ENCODE measurements around the gene CHIT1. TPM values are rescaled to one million over a fixed set of nuclear protein-coding genes. Genes with fewer than 3 reads are reported as not detected.

The CHIT1 gene
- total RNA-seq, 4 donors from 2014 or later: 0.49 to 244 (median 5.6) TPM

DNA sequence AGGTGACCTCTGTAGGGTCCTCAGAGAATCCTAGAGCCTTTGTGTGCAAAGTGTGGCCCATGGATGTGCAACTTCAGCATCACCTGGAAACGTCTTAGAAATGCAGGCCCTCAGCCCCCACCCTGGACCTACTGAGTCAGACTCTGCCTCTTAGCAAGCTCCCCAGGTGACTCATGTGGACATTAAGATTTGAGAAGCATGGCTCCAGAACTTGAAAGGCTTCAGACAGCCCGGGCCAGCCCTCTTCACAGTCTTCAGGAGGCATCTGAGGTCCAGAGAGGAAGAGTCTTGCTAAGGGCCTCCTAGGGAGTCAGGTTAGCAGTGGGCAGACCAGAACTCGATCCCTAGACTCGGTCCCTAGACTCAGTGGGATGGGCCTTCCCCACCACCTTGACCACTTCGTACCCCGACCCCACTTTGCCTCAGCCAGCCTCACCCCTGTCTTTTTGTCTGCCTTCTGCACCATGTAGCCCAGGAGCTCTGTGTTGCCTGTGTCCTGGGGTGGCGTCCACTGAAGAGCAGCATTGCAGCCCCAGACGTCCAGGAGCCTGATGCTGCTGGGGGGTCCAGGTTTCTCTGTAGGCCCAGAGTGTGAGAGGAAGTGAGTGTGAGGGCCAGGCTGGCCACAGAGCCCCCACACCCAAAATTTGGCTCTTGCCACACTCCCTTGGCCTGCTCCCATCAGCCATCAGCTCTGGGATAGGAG is 58.7 kb downstream of the CHIT1 start:
- TF ChIP-seq, protein P1, sequence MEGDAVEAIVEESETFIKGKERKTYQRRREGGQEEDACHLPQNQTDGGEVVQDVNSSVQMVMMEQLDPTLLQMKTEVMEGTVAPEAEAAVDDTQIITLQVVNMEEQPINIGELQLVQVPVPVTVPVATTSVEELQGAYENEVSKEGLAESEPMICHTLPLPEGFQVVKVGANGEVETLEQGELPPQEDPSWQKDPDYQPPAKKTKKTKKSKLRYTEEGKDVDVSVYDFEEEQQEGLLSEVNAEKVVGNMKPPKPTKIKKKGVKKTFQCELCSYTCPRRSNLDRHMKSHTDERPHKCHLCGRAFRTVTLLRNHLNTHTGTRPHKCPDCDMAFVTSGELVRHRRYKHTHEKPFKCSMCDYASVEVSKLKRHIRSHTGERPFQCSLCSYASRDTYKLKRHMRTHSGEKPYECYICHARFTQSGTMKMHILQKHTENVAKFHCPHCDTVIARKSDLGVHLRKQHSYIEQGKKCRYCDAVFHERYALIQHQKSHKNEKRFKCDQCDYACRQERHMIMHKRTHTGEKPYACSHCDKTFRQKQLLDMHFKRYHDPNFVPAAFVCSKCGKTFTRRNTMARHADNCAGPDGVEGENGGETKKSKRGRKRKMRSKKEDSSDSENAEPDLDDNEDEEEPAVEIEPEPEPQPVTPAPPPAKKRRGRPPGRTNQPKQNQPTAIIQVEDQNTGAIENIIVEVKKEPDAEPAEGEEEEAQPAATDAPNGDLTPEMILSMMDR (IDR thresholded peaks at IDR 0.05; ENCODE audit: low read depth): no peak

DNA sequence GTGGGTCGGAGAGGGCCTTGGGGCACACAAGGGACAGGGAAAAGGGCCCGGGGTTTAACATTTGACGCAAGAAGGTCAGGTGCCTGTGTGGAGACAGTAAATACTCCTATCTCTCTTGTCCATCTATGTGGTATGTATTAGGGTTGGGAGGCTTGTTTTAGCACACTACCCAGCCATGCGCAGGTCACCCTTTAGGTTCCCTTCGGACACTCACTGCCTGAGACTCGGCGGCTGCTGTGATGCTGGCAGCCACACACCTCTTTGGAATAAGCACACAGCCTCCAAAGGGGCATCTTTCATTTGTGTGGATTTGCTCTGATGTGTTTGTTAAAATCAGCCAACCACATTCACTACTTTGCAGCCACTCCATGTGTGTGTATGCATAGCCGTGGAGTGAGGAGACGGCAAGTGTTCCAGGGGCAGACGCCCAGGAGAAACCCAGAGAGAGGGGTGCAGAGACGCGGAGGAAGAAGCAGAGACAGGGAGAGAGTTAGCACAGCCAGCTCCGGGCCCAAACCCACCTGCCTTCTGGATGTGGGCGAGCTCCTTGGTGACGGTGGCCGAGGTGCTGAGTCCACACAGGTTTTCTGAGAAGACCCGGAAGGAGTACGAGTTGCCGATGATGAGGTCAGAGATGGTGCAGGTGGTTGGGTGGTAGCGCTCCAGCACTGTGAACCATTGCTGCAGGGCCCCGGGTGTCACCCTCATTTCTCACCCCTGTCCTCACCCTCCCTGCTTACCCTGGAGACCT is 59.5 kb downstream of the CHIT1 start:
- TF ChIP-seq, protein P1 (IDR thresholded peaks at IDR 0.05; ENCODE audit: low read depth): no peak

DNA sequence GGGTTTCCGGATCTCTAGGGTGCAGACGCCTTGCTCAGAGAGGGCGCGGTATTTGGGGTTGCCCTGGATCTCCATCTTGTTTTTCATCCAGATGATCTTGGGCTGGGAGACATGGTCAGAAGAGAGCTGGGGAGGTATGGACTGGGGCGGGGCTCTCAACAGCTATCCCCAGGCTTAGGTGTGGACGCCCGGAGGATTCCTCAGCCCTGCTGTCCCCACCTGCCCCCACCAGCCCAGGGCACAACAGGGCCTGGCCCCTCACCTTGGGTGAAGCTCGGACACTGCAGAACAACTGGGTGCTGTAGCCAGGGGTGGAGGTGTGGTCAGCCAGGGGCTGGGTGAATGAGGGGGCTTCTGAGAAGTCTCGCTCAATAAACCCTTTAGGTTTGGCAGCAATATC is 60.5 kb downstream of the CHIT1 start:
- TF ChIP-seq, protein P1 (IDR thresholded peaks at IDR 0.05; ENCODE audit: low read depth): no peak

DNA sequence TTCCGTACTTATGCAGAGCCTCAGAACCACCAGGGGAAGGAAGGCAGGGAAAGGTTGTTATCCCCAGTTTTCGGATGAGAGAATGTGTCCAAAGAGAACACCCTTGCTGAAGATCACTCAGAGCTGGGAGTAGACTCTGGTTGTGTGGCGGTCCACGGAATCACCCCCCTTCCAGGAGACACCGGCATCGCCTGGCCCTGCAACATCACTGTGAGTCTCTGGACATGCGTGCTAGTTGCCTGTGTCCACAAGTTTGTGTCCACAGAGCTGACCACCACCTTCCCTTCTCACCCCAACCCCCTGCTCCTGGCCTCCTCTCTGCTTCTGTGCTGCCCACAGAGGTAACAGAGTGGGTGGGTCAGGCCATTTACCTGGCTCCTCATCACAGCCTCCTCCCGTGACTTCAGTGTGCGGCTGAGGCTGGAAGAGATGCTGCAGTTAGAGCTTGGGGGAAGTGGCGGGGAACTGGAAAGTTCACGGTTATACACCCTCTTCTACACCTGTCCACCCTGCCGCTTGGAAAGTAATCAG is 61.2 kb downstream of the CHIT1 start:
- TF ChIP-seq, protein P1 (IDR thresholded peaks at IDR 0.05; ENCODE audit: low read depth): no peak

DNA sequence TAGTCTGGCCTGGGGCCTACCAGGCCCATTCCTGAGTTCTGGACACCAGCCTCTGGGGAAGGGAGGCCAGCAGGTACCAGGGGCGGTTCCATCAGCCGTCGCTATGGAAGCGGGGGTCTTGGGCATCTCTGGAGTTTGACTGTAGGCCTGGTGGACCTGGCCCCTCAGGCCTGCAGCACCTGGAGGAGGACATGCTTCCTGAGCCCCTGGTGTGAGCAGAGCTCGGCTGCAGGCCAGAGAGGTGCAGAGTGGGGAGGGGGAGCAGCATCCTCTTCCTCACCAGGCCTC is 61.6 kb downstream of the CHIT1 start:
- TF ChIP-seq, protein P1 (IDR thresholded peaks at IDR 0.05; ENCODE audit: low read depth): no peak

DNA sequence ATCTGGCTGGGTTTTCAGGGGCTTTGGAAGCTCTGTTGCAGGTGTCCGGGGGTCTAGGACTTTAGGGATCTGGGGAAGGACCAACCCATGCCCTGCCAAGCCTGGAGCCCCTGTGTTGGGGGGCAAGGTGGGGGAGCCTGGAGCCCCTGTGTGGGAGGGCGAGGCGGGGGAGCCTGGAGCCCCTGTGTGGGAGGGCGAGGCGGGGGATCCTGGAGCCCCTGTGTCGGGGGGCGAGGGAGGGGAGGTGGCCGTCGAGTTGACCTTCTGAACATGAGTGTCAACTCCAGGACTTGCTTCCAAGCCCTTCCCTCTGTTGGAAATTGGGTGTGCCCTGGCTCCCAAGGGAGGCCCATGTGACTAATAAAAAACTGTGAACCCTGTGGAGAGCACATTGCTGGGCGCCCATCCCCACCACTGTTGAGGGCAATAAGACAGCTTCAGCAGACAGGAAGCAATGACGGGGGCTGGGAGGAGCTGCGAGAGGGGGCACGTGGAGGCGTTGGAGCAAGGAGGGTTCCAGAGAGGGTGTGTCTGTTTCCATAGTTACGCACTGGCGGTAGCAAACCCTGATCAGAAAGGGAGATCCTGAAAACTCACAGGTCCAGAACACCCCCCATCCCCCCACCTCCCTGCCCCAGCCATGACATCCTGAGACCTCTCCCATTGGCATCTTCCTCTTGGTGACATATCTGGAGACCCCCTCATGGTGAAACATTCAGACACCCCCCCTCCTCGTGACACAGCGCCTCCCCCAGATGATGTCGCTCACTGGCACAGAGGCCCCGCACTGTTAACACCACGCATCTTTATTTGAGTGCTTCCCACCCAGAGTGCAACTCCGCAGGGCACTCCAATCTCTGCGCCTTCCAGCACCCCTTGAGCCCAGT is 62.2 kb downstream of the CHIT1 start:
- TF ChIP-seq, protein P1 (IDR thresholded peaks at IDR 0.05; ENCODE audit: low read depth): no peak

Measured in subcutaneous adipose tissue (tissue), 4 donors.